Spleen (tissue), 7 donors: ENCODE results near the gene TRERF1.

Experiments
- POLR2AphosphoS5 ChIP-seq, 3 donors: sonication (generic); formaldehyde crosslinking; IDR thresholded peaks; one replicate each; pipeline ENCODE4 v1.5.1; 2017; ENCODE audit warnings: antibody characterized with exemption in 3 of 3
- TF ChIP-seq, protein P1 (sequence below), 11 experiments: fragments of 200-600 bp in 7 of 11; fragments of 450-650 bp in 4 of 11; sonication (generic) in 4 of 11; IDR thresholded peaks in 8 of 11; conservative IDR thresholded peaks in 3 of 11; 1 replicate in 7 of 11; 2 replicates in 4 of 11; pipeline versions ENCODE4 v1.4.0 to v1.8.0; 2016 to 2021; ENCODE audit warnings: antibody characterized with exemption in 11 of 11, inconsistent platforms in 4 of 11, mild to moderate bottlenecking in 1 of 11
- donor health status: DM: no; HTN: no; CAD: no; lungs with moderate emphysema.
- donor health status: DM: no; HTN: no; CAD: no.
- donor health status: DM: no; HTN: no; CAD: no.

DNA sequence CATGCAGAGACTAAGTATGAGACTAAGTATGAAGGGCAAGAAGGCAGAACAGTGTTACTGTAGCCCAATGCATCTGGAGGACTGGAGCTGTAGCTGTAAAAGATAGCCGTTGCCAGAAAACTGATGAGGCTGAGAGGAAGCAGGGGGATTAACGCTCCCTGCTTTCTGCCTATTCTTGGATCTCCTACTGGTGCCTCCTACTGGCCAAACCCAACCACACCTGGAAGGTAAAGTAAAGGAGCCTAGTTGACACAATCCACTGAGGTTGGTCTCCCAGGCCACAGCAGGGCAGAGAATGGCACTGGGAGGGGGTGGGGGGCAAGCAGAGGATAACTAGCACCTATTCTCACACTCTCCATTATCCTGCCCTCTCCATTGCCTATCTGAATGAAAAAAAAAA, 129.1 kb downstream of the TRERF1 start:
- TF ChIP-seq POLR2AphosphoS5 (IDR thresholded peaks at IDR 0.05): no peak
- TF ChIP-seq, protein P1, sequence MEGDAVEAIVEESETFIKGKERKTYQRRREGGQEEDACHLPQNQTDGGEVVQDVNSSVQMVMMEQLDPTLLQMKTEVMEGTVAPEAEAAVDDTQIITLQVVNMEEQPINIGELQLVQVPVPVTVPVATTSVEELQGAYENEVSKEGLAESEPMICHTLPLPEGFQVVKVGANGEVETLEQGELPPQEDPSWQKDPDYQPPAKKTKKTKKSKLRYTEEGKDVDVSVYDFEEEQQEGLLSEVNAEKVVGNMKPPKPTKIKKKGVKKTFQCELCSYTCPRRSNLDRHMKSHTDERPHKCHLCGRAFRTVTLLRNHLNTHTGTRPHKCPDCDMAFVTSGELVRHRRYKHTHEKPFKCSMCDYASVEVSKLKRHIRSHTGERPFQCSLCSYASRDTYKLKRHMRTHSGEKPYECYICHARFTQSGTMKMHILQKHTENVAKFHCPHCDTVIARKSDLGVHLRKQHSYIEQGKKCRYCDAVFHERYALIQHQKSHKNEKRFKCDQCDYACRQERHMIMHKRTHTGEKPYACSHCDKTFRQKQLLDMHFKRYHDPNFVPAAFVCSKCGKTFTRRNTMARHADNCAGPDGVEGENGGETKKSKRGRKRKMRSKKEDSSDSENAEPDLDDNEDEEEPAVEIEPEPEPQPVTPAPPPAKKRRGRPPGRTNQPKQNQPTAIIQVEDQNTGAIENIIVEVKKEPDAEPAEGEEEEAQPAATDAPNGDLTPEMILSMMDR (IDR thresholded peaks at IDR 0.05 in 8 of 11, conservative IDR thresholded peaks at IDR 0.05 in 3 of 11): no peak
